Measurements from ENCODE around the gene NUMB. TPM values are rescaled to one million over a fixed set of nuclear protein-coding genes. Genes with fewer than 3 reads are reported as not detected.
A peak's percentile ranks its signal among the peaks of the same experiment; 100 is the strongest.

NUMB gene
- total RNA-seq, 1 experiment from 2014 or later, result 22.2 TPM

GRCh38 chr14:73307261-73307660 is 151.1 kb downstream of the NUMB start:
- H3K4me1 ChIP-seq (ENCODE audit: insufficient read depth, low read length), result peaks cover 19% of the 10 kb centered on the region
- no peak for TF ChIP-seq EZH2phosphoT487 (IDR thresholded peaks at IDR 0.05; ENCODE audit: borderline replicate concordance, low read length)
- no peak for TF ChIP-seq CTCF (conservative IDR thresholded peaks at IDR 0.05; ENCODE audit: low read depth, low read length)
- no peak for TF ChIP-seq EZH2 (IDR thresholded peaks at IDR 0.05; ENCODE audit: low read length, unreplicated experiment)
- intact Hi-C loops (cut with micrococcal nuclease), result no loop called here
- H3K27me3 ChIP-seq (ENCODE audit: low read length), result no peaks in the 10 kb centered on the region
- ChIA-PET POLR2A (ENCODE audit: unreplicated experiment) (no interaction called here), CTCF (interaction anchor here (1.4 kb wide), 1 partner anchor 12 kb away, joined by 3 read pairs; no protein-coding TSS in a partner anchor)
- no peaks in the 10 kb centered on the region for H4K20me1 ChIP-seq (ENCODE audit: low read length)
- H3K79me2 ChIP-seq (ENCODE audit: low read length), result no peaks in the 10 kb centered on the region
- ATAC-seq (no peak), DNase-seq (no peak)
- no peak overlapping the region for H3K4me2 ChIP-seq (ENCODE audit: low read length)
- no peaks in the 10 kb centered on the region for H3K9me3 ChIP-seq (ENCODE audit: low read length)
- H3K27ac ChIP-seq (ENCODE audit: low read length), result no peak overlapping the region
- H3K9me2 ChIP-seq (replicated peaks; ENCODE audit: low read length), result no peaks in the 10 kb centered on the region
- BruUV-seq (replicated peaks), result no TSS peak
- no peak overlapping the region for H3K9ac ChIP-seq (ENCODE audit: low read length)
- H3K4me3 ChIP-seq (ENCODE audit: low read length), result no peak overlapping the region
- no peaks in the 10 kb centered on the region for H3F3A ChIP-seq (ENCODE audit: low read length, unreplicated experiment)
- H2AFZ ChIP-seq (ENCODE audit: low read length), result no peak overlapping the region
- H3K36me3 ChIP-seq (ENCODE audit: low read depth, low read length), result no peaks in the 10 kb centered on the region

- Histone ChIP-seq H2AFZ (ENCODE audit: low read length) (no peak overlapping the region), H3K79me2 (ENCODE audit: low read length) (no peaks in the 10 kb centered on the region), H3K4me3 (ENCODE audit: low read length) (no peak overlapping the region), H3F3A (ENCODE audit: low read length, unreplicated experiment) (no peaks in the 10 kb centered on the region), H3K4me1 (ENCODE audit: insufficient read depth, low read length) (peaks cover 4% of the 10 kb centered on the region; the same call in 1 of the 2 replicates), H4K20me1 (ENCODE audit: low read length) (no peaks in the 10 kb centered on the region), H3K36me3 (ENCODE audit: low read depth, low read length) (no peaks in the 10 kb centered on the region), H3K9me3 (ENCODE audit: low read length) (no peaks in the 10 kb centered on the region), H3K9ac (ENCODE audit: low read length) (no peak overlapping the region), H3K27me3 (ENCODE audit: low read length) (no peaks in the 10 kb centered on the region), H3K9me2 (replicated peaks; ENCODE audit: low read length) (no peaks in the 10 kb centered on the region), H3K4me2 (ENCODE audit: low read length) (no peak overlapping the region), H3K27ac (ENCODE audit: low read length) (no peak overlapping the region)
- ATAC-seq (no peak), DNase-seq (no peak)
- ChIA-PET CTCF (interaction anchor here (1.3 kb wide), 1 partner anchor 10 kb away, joined by 4 read pairs; no protein-coding TSS in a partner anchor), POLR2A (ENCODE audit: unreplicated experiment) (interaction anchor here (0.5 kb wide), 1 partner anchor 11 kb away, joined by 3 read pairs; no protein-coding TSS in a partner anchor)
- no TSS peak for BruUV-seq (replicated peaks)
- TF ChIP-seq CTCF (conservative IDR thresholded peaks at IDR 0.05; ENCODE audit: low read depth, low read length) (no peak), EZH2 (IDR thresholded peaks at IDR 0.05; ENCODE audit: low read length, unreplicated experiment) (no peak), EZH2phosphoT487 (IDR thresholded peaks at IDR 0.05; ENCODE audit: borderline replicate concordance, low read length) (no peak)
- intact Hi-C loops (cut with micrococcal nuclease), result no loop called here
These were observed 152.8 kb downstream of the NUMB start for GRCh38 chr14:73305499-73305898.

- ATAC-seq (peak; percentile 36), DNase-seq (peak; percentile 78)
- Histone ChIP-seq H3K4me2 (ENCODE audit: low read length) (no peak overlapping the region), H3K9me2 (replicated peaks; ENCODE audit: low read length) (no peaks in the 10 kb centered on the region), H3K4me3 (ENCODE audit: low read length) (no peak overlapping the region), H4K20me1 (ENCODE audit: low read length) (no peaks in the 10 kb centered on the region), H3K79me2 (ENCODE audit: low read length) (no peaks in the 10 kb centered on the region), H3F3A (ENCODE audit: low read length, unreplicated experiment) (no peaks in the 10 kb centered on the region), H3K27me3 (ENCODE audit: low read length) (no peaks in the 10 kb centered on the region), H2AFZ (ENCODE audit: low read length) (no peak overlapping the region), H3K36me3 (ENCODE audit: low read depth, low read length) (peaks cover 4% of the 10 kb centered on the region), H3K27ac (ENCODE audit: low read length) (no peak overlapping the region), H3K9ac (ENCODE audit: low read length) (no peak overlapping the region), H3K4me1 (ENCODE audit: insufficient read depth, low read length) (peaks cover 7% of the 10 kb centered on the region), H3K9me3 (ENCODE audit: low read length) (no peaks in the 10 kb centered on the region)
- TF ChIP-seq EZH2phosphoT487 (IDR thresholded peaks at IDR 0.05; ENCODE audit: borderline replicate concordance, low read length), result no peak
- TF ChIP-seq CTCF (conservative IDR thresholded peaks at IDR 0.05; ENCODE audit: low read depth, low read length), result peak; percentile 98
- CTCF ChIA-PET, result interaction anchor here (0.5 to 1.5 kb wide), 27 partner anchors 9 to 461 kb away, joined by 3 to 89 read pairs (median 5); partner anchors contain the start of gene NUMB
- POLR2A ChIA-PET (ENCODE audit: unreplicated experiment), result interaction anchor here (0.5 to 0.7 kb wide), 2 partner anchors 19 to 159 kb away, joined by 3 read pairs; no protein-coding TSS in a partner anchor
- BruUV-seq (replicated peaks), result no TSS peak
- intact Hi-C loops (cut with micrococcal nuclease), result loop anchor here (1.0 to 10.0 kb wide), 3 partner anchors 107 to 340 kb away; no protein-coding TSS in a partner anchor
These were observed 163.0 kb downstream of the NUMB start for GRCh38 chr14:73295198-73295796.
